Measurements from ENCODE around the gene RNF167. TPM values are rescaled to one million over a fixed set of nuclear protein-coding genes. Genes with fewer than 3 reads are reported as not detected.
A peak's percentile ranks its signal among the peaks of the same experiment; 100 is the strongest.
"Not testable (repeated sequence)": the region's sequence is repeated elsewhere in the genome, so short reads cannot be mapped to it uniquely, and the experiment has no call there.

RNF167 gene
- total RNA-seq, 1 donor from 2014 or later, result 97.5 TPM

GRCh38 chr17:4901108-4901647, 38.9 kb upstream of the RNF167 start:
- intact Hi-C loops (cut with DNase I), result no loop called here
- DNase-seq (no peak), ATAC-seq (no peak)
- Histone ChIP-seq H3K36me3 (peaks cover 14% of the 10 kb centered on the region), H3K27me3 (ENCODE audit: low read depth) (peaks cover 10% of the 10 kb centered on the region), H3K27ac (peak overlapping the region; percentile 60), H3K9me3 (no peaks in the 10 kb centered on the region), H3K4me1 (peaks cover 45% of the 10 kb centered on the region), H3K4me3 (peak overlapping the region; percentile 67)
- no peak for TF ChIP-seq CTCF (IDR thresholded peaks at IDR 0.05)

GRCh38 chr17:4901648-4902344, 38.3 kb upstream of the RNF167 start:
- peak overlapping the region; percentile 60 for H3K27ac ChIP-seq
- H3K4me1 ChIP-seq, result peaks cover 45% of the 10 kb centered on the region
- DNase-seq (peak; percentile 87), ATAC-seq (peak; percentile 14 to 55)
- peak overlapping the region; percentile 67 for H3K4me3 ChIP-seq
- H3K9me3 ChIP-seq, result no peaks in the 10 kb centered on the region
- TF ChIP-seq CTCF (IDR thresholded peaks at IDR 0.05), result no peak
- H3K27me3 ChIP-seq (ENCODE audit: low read depth), result peaks cover 10% of the 10 kb centered on the region
- peaks cover 8% of the 10 kb centered on the region for H3K36me3 ChIP-seq
- intact Hi-C loops (cut with DNase I), result no loop called here

- intact Hi-C loops (cut with DNase I), result no loop called here
- Histone ChIP-seq H3K4me3 (no peak overlapping the region), H3K4me1 (peaks cover 45% of the 10 kb centered on the region), H3K27me3 (ENCODE audit: low read depth) (peaks cover 10% of the 10 kb centered on the region), H3K27ac (peak overlapping the region; percentile 53), H3K9me3 (no peaks in the 10 kb centered on the region), H3K36me3 (peaks cover under 1% of the 10 kb centered on the region)
- ATAC-seq (no peak), DNase-seq (peak; percentile 43)
- no peak for TF ChIP-seq CTCF (IDR thresholded peaks at IDR 0.05)
These were observed 37.5 kb upstream of the RNF167 start for GRCh38 chr17:4902540-4902939.

- DNase-seq, result peak; percentile 71
These were observed 36.8 kb upstream of the RNF167 start, which contains the start of gene CHRNE for GRCh38 chr17:4903051-4903818. Gene CHRNE (minus strand): TSS chr17:4903098. CDS start chr17:4903063, 35 bp downstream.

GRCh38 chr17:4906642-4907041, 33.4 kb upstream of the RNF167 start:
- DNase-seq; ATAC-seq; H3K36me3 ChIP-seq; H3K27me3 ChIP-seq (ENCODE audit: low read depth); H3K27ac ChIP-seq; intact Hi-C loops (cut with DNase I); H3K4me3 ChIP-seq; H3K9me3 ChIP-seq: not testable (repeated sequence)
- H3K4me1 ChIP-seq, result peaks cover 22% of the 10 kb centered on the region

More at GRCh38 chr17:4903051-4903818, 36.8 kb upstream of the RNF167 start, which contains the start of gene CHRNE:
- Histone ChIP-seq H3K4me3 (peak within 1 kb of the TSS; percentile 30), H3K4me1 (peaks cover 44% of the 10 kb centered on the region), H3K27ac (peak within 1 kb of the TSS; percentile 53), H3K36me3 (no peaks in the 10 kb centered on the region), H3K27me3 (ENCODE audit: low read depth) (peaks cover 10% of the 10 kb centered on the region), H3K9me3 (no peaks in the 10 kb centered on the region)
- ATAC-seq, result peak; percentile 45 to 58
- intact Hi-C loops (cut with DNase I), result no loop called here
- TF ChIP-seq CTCF (IDR thresholded peaks at IDR 0.05), result peak; percentile 72
